ENCODE measurements around the gene ZCCHC13. TPM values are rescaled to one million over a fixed set of nuclear protein-coding genes. Genes with fewer than 3 reads are reported as not detected.
"Not testable (repeated sequence)": the region's sequence is repeated elsewhere in the genome, so short reads cannot be mapped to it uniquely, and the experiment has no call there.

ZCCHC13 gene
- total RNA-seq, 1 donor from 2014 or later: not detected

GRCh38 chrX:74295101-74295500, 8.9 kb upstream of the ZCCHC13 start:
- Mint-ChIP-seq H3K4me3 (peak overlapping the region; percentile 57), H3K27me3 (ENCODE audit: low read depth) (no peaks in the 10 kb centered on the region), H3K4me1 (peaks cover 16% of the 10 kb centered on the region), H3K27ac (ENCODE audit: unreplicated experiment) (no peak overlapping the region), H3K36me3 (ENCODE audit: low read depth) (no peaks in the 10 kb centered on the region), H3K9me3 (peaks cover 3% of the 10 kb centered on the region)
- TF ChIP-seq, protein P1, sequence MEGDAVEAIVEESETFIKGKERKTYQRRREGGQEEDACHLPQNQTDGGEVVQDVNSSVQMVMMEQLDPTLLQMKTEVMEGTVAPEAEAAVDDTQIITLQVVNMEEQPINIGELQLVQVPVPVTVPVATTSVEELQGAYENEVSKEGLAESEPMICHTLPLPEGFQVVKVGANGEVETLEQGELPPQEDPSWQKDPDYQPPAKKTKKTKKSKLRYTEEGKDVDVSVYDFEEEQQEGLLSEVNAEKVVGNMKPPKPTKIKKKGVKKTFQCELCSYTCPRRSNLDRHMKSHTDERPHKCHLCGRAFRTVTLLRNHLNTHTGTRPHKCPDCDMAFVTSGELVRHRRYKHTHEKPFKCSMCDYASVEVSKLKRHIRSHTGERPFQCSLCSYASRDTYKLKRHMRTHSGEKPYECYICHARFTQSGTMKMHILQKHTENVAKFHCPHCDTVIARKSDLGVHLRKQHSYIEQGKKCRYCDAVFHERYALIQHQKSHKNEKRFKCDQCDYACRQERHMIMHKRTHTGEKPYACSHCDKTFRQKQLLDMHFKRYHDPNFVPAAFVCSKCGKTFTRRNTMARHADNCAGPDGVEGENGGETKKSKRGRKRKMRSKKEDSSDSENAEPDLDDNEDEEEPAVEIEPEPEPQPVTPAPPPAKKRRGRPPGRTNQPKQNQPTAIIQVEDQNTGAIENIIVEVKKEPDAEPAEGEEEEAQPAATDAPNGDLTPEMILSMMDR (conservative IDR thresholded peaks at IDR 0.05): no peak
- DNase-seq (ENCODE audit: low read depth, low spot score): no peak

GRCh38 chrX:74297766-74298165, 6.2 kb upstream of the ZCCHC13 start:
- TF ChIP-seq, protein P1 (conservative IDR thresholded peaks at IDR 0.05): no peak
- Mint-ChIP-seq H3K27ac (ENCODE audit: unreplicated experiment) (no peak overlapping the region), H3K27me3 (ENCODE audit: low read depth) (no peaks in the 10 kb centered on the region), H3K4me1 (peaks cover 11% of the 10 kb centered on the region), H3K36me3 (ENCODE audit: low read depth) (no peaks in the 10 kb centered on the region), H3K4me3 (no peak overlapping the region), H3K9me3 (peaks cover 3% of the 10 kb centered on the region)
- DNase-seq (ENCODE audit: low read depth, low spot score): no peak

- peaks cover 4% of the 10 kb centered on the region for H3K4me1 Mint-ChIP-seq
- DNase-seq (ENCODE audit: low read depth, low spot score): no peak
- peaks cover 3% of the 10 kb centered on the region for H3K9me3 Mint-ChIP-seq
- no peaks in the 10 kb centered on the region for H3K36me3 Mint-ChIP-seq (ENCODE audit: low read depth)
- no peak overlapping the region for H3K27ac Mint-ChIP-seq (ENCODE audit: unreplicated experiment)
- H3K4me3 Mint-ChIP-seq: no peak overlapping the region
- no peaks in the 10 kb centered on the region for H3K27me3 Mint-ChIP-seq (ENCODE audit: low read depth)
- TF ChIP-seq, protein P1 (conservative IDR thresholded peaks at IDR 0.05): no peak
Measured at GRCh38 chrX:74300869-74301268, 3.1 kb upstream of the ZCCHC13 start.

DNA sequence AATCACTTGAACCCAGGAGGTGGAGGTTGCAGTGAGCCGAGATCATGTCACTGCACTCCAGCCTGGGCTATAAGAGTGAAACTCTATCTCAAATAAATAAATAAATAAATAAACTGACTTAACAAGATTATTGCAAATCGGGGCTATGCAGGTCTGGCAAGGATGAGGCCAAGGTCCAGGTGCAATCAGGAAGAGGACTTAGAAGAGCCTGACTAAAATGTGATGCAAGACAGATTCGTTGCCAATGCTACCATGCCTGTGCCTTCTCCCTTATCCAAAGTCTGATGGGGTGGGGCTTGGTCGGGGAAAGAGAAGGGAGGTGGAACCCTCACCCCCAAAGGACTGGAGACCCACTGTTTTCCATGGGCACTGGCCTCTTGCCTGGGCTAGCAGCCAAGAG, 14.7 kb downstream of the ZCCHC13 start:
- Mint-ChIP-seq H3K9me3 (peaks cover 2% of the 10 kb centered on the region), H3K4me3 (no peak overlapping the region), H3K36me3 (ENCODE audit: low read depth) (no peaks in the 10 kb centered on the region), H3K27me3 (ENCODE audit: low read depth) (no peaks in the 10 kb centered on the region), H3K4me1 (peaks cover 6% of the 10 kb centered on the region), H3K27ac (ENCODE audit: unreplicated experiment) (no peak overlapping the region)
- TF ChIP-seq, protein P1 (conservative IDR thresholded peaks at IDR 0.05): no peak
- no peak for DNase-seq (ENCODE audit: low read depth, low spot score)

DNA sequence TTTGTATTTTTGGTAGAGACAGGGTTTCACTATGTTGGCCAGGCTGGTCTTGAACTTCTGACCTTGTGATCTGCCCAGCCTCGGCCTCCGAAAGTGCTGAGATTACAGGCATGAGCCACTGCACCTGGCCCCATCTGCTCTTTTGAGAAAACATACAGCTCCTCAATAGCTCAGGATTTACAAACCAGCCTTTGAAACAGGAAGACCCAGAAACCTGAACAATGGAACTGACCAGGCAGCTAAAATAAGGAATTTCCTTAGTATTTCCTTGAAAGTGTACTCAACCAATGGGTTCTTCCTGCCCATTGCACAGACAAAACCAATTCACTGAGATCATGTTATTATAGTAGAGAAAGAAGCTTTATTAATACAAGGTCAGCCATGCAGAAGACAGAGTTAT, 15.3 kb downstream of the ZCCHC13 start:
- H3K4me1 Mint-ChIP-seq: peaks cover 12% of the 10 kb centered on the region
- H3K27ac Mint-ChIP-seq (ENCODE audit: unreplicated experiment); DNase-seq (ENCODE audit: low read depth, low spot score): not testable (repeated sequence)

DNA sequence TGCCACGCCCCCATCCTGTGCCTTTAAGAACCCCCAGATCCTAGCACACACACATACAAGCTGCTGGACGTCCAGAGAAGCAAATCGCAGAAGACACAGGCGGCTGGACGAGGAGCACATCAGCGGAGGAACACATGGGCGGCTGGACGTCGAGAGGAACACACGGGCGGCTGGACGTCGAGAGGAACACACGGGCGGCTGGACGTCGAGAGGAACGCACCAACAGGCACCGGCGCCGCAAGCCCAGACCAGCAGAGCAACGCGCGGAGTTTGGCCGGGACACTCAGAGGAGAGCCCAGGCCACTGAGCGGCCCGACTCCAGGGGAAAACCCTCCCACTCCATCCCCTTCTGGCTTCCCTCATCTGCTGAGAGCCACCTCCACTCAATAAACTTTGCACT, 17.2 kb downstream of the ZCCHC13 start:
- H3K36me3 Mint-ChIP-seq (ENCODE audit: low read depth): no peaks in the 10 kb centered on the region
- no peak overlapping the region for H3K4me3 Mint-ChIP-seq
- H3K4me1 Mint-ChIP-seq: peaks cover 28% of the 10 kb centered on the region
- peaks cover 2% of the 10 kb centered on the region for H3K9me3 Mint-ChIP-seq
- no peaks in the 10 kb centered on the region for H3K27me3 Mint-ChIP-seq (ENCODE audit: low read depth)
- DNase-seq (ENCODE audit: low read depth, low spot score): no peak
- TF ChIP-seq, protein P1 (conservative IDR thresholded peaks at IDR 0.05): no peak
- no peak overlapping the region for H3K27ac Mint-ChIP-seq (ENCODE audit: unreplicated experiment)

More for the DNA sequence above, 15.3 kb downstream of the ZCCHC13 start:
- H3K4me3 Mint-ChIP-seq; H3K36me3 Mint-ChIP-seq (ENCODE audit: low read depth); H3K27me3 Mint-ChIP-seq (ENCODE audit: low read depth); H3K9me3 Mint-ChIP-seq: not testable (repeated sequence)
